ENCODE measurements around the gene GCN1. TPM values are rescaled to one million over a fixed set of nuclear protein-coding genes. Genes with fewer than 3 reads are reported as not detected.
"Not testable (repeated sequence)": the region's sequence is repeated elsewhere in the genome, so short reads cannot be mapped to it uniquely, and the experiment has no call there.

Gene GCN1
- total RNA-seq, 1 donor from 2014 or later: 123 TPM

DNA sequence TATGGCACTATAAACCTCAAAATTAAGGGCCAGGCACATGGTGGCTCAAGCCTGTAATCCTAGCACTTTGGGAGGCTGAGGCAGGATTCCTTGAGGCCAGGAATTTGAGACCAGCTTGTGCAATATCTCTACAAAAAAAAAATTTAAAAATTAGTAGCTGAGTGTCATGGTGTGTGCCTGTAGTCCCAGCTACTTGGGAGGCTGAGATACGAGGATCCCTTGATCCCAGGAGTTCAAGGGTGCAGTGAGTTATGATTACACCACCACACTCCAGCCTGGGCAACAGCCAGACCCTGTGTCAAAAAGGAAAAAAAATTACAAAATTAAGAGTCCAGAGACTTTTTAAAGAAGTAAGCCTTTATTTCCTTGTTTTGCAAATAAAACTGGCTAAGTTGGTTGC is 1.8 kb upstream of the GCN1 start:
- Histone ChIP-seq H3K4me1 (ENCODE audit: insufficient read depth, low read length) (peaks cover 34% of the 10 kb centered on the region), H3K27me3 (ENCODE audit: insufficient read depth, low read length) (no peaks in the 10 kb centered on the region), H4K20me1 (ENCODE audit: insufficient read depth, low read length) (peaks cover 53% of the 10 kb centered on the region), H3K9me3 (ENCODE audit: insufficient read depth, low read depth, low read length) (no peaks in the 10 kb centered on the region), H3K4me2 (ENCODE audit: low read length) (peak overlapping the region; percentile 94), H3K4me3 (ENCODE audit: insufficient read depth, low read depth, low read length) (no peak overlapping the region), H3K79me2 (ENCODE audit: insufficient read depth, low read length) (peaks cover 85% of the 10 kb centered on the region), H3K27ac (ENCODE audit: low read depth, low read length) (no peak overlapping the region), H2AFZ (ENCODE audit: low read depth, low read length) (no peak overlapping the region), H3K9ac (ENCODE audit: low read length) (no peak overlapping the region), H3K36me3 (ENCODE audit: insufficient read depth, low read length) (peaks cover 40% of the 10 kb centered on the region)
- Mint-ChIP-seq H3K27me3 (ENCODE audit: low read depth, unreplicated experiment) (no peaks in the 10 kb centered on the region), H3K27ac (ENCODE audit: unreplicated experiment) (no peak overlapping the region), H3K4me1 (ENCODE audit: low read depth, unreplicated experiment) (peaks cover 41% of the 10 kb centered on the region), H3K4me3 (ENCODE audit: unreplicated experiment) (no peak overlapping the region), H3K36me3 (ENCODE audit: low read depth, unreplicated experiment) (peaks cover 13% of the 10 kb centered on the region), H3K9me3 (ENCODE audit: unreplicated experiment) (no peaks in the 10 kb centered on the region)
- TF ChIP-seq, protein P1, sequence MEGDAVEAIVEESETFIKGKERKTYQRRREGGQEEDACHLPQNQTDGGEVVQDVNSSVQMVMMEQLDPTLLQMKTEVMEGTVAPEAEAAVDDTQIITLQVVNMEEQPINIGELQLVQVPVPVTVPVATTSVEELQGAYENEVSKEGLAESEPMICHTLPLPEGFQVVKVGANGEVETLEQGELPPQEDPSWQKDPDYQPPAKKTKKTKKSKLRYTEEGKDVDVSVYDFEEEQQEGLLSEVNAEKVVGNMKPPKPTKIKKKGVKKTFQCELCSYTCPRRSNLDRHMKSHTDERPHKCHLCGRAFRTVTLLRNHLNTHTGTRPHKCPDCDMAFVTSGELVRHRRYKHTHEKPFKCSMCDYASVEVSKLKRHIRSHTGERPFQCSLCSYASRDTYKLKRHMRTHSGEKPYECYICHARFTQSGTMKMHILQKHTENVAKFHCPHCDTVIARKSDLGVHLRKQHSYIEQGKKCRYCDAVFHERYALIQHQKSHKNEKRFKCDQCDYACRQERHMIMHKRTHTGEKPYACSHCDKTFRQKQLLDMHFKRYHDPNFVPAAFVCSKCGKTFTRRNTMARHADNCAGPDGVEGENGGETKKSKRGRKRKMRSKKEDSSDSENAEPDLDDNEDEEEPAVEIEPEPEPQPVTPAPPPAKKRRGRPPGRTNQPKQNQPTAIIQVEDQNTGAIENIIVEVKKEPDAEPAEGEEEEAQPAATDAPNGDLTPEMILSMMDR (IDR thresholded peaks at IDR 0.05; ENCODE audit: insufficient read depth, low read depth, low read length): no peak
- TF ChIP-seq EZH2 (IDR thresholded peaks at IDR 0.05; ENCODE audit: insufficient read depth, low read length): no peak
- FAIRE-seq (no peak), DNase-seq (ENCODE audit: low read depth) (no peak)

DNA sequence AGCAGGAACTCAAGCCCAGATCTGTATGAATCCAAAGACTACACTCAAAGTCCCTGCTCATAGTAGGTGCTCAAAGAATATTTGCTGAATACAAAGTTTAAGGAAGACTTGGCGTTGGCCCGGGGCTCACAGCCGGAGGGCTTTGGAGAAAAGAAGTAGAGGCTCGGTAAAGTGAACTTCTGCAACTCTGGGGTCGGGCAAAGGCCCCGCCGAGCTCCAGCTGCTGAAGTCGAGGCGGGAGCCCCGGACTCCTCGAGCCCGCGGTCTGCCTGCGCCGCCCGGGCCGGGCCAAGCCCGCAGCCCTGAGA is 335 bp downstream of the GCN1 start:
- H3K9me3 ChIP-seq (ENCODE audit: insufficient read depth, low read depth, low read length): no peaks in the 10 kb centered on the region

DNA sequence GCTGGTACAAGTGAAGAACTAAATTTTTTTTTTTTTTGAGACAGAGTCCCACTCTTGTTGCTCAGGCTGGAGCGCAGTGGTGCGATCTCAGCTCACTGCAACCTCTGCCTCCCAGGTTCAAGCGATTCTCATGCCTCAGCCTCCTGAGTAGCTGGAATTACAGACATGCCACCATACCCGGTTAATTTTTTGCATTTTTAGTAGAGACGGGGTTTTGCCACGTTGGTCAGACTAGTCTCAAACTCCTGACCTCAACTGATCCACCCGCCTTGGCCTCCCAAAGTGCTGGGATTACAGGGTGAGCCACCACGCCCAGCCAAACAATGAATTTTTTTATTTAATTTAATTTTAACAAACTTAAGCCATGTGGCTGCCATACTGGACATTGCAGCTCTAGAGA is 1.2 kb downstream of the GCN1 start:
- not testable (repeated sequence) for FAIRE-seq; H2AFZ ChIP-seq (ENCODE audit: low read depth, low read length); DNase-seq (ENCODE audit: low read depth); H3K9me3 Mint-ChIP-seq (ENCODE audit: unreplicated experiment); H3K36me3 Mint-ChIP-seq (ENCODE audit: low read depth, unreplicated experiment); H3K27me3 ChIP-seq (ENCODE audit: insufficient read depth, low read length); H3K9me3 ChIP-seq (ENCODE audit: insufficient read depth, low read depth, low read length); H3K27ac ChIP-seq (ENCODE audit: low read depth, low read length); H3K27me3 Mint-ChIP-seq (ENCODE audit: low read depth, unreplicated experiment)
- peaks cover 28% of the 10 kb centered on the region for H3K4me1 Mint-ChIP-seq (ENCODE audit: low read depth, unreplicated experiment)
- H4K20me1 ChIP-seq (ENCODE audit: insufficient read depth, low read length): peaks cover 43% of the 10 kb centered on the region
- peaks cover 18% of the 10 kb centered on the region for H3K4me1 ChIP-seq (ENCODE audit: insufficient read depth, low read length)
- H3K4me3 Mint-ChIP-seq (ENCODE audit: unreplicated experiment): peak overlapping the region; percentile 89
- peaks cover 39% of the 10 kb centered on the region for H3K36me3 ChIP-seq (ENCODE audit: insufficient read depth, low read length)
- H3K27ac Mint-ChIP-seq (ENCODE audit: unreplicated experiment): peak overlapping the region; percentile 77
- H3K79me2 ChIP-seq (ENCODE audit: insufficient read depth, low read length): peaks cover 85% of the 10 kb centered on the region
- H3K4me3 ChIP-seq (ENCODE audit: insufficient read depth, low read depth, low read length): peak overlapping the region; percentile 78
- H3K4me2 ChIP-seq (ENCODE audit: low read length): peak overlapping the region; percentile 94
- H3K9ac ChIP-seq (ENCODE audit: low read length): peak overlapping the region; percentile 85

More for the DNA sequence above, 335 bp downstream of the GCN1 start:
- H3K4me3 ChIP-seq (ENCODE audit: insufficient read depth, low read depth, low read length): peak overlapping the region; percentile 78
- Mint-ChIP-seq H3K27me3 (ENCODE audit: low read depth, unreplicated experiment) (no peaks in the 10 kb centered on the region), H3K27ac (ENCODE audit: unreplicated experiment) (peak overlapping the region; percentile 77), H3K4me1 (ENCODE audit: low read depth, unreplicated experiment) (peaks cover 37% of the 10 kb centered on the region), H3K9me3 (ENCODE audit: unreplicated experiment) (no peaks in the 10 kb centered on the region), H3K4me3 (ENCODE audit: unreplicated experiment) (peak overlapping the region; percentile 89), H3K36me3 (ENCODE audit: low read depth, unreplicated experiment) (peaks cover 8% of the 10 kb centered on the region)
- peak overlapping the region; percentile 86 for H3K27ac ChIP-seq (ENCODE audit: low read depth, low read length)
- peak overlapping the region; percentile 50 for H2AFZ ChIP-seq (ENCODE audit: low read depth, low read length)
- no peaks in the 10 kb centered on the region for H3K27me3 ChIP-seq (ENCODE audit: insufficient read depth, low read length)
- peaks cover 45% of the 10 kb centered on the region for H3K36me3 ChIP-seq (ENCODE audit: insufficient read depth, low read length)
- DNase-seq (ENCODE audit: low read depth) (no peak), FAIRE-seq (no peak)
- peak overlapping the region; percentile 85 for H3K9ac ChIP-seq (ENCODE audit: low read length)
- H4K20me1 ChIP-seq (ENCODE audit: insufficient read depth, low read length): peaks cover 51% of the 10 kb centered on the region
- peaks cover 87% of the 10 kb centered on the region for H3K79me2 ChIP-seq (ENCODE audit: insufficient read depth, low read length)
- H3K4me1 ChIP-seq (ENCODE audit: insufficient read depth, low read length): peaks cover 26% of the 10 kb centered on the region
- peak overlapping the region; percentile 94 for H3K4me2 ChIP-seq (ENCODE audit: low read length)
- TF ChIP-seq, protein P1 (IDR thresholded peaks at IDR 0.05; ENCODE audit: insufficient read depth, low read depth, low read length): no peak
- TF ChIP-seq EZH2 (IDR thresholded peaks at IDR 0.05; ENCODE audit: insufficient read depth, low read length): no peak
